ENCODE measurements around the gene CLIC2.

DNA sequence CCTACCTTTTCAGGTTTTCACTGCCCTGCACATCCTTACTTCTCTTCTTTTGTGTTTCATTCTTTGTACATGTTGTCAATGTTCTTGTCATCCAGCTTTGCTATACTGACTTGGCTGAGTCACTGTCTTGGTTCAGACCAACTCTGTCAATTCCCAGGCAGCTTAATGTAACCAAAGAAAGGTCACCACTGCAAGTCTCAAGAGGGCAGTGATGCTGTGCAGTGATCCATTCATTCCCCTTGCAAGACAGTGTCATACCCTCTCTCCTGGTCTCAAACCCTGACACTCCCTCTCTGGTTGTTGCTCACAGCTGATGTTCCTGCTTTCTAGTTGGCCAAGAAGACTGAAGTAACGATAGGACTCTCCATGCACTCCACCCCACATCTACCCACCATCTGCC is 87.7 kb downstream of the CLIC2 start:
- TF ChIP-seq, protein P1, sequence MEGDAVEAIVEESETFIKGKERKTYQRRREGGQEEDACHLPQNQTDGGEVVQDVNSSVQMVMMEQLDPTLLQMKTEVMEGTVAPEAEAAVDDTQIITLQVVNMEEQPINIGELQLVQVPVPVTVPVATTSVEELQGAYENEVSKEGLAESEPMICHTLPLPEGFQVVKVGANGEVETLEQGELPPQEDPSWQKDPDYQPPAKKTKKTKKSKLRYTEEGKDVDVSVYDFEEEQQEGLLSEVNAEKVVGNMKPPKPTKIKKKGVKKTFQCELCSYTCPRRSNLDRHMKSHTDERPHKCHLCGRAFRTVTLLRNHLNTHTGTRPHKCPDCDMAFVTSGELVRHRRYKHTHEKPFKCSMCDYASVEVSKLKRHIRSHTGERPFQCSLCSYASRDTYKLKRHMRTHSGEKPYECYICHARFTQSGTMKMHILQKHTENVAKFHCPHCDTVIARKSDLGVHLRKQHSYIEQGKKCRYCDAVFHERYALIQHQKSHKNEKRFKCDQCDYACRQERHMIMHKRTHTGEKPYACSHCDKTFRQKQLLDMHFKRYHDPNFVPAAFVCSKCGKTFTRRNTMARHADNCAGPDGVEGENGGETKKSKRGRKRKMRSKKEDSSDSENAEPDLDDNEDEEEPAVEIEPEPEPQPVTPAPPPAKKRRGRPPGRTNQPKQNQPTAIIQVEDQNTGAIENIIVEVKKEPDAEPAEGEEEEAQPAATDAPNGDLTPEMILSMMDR (IDR thresholded peaks at IDR 0.05) = no peak
- TF ChIP-seq POLR2AphosphoS5 (IDR thresholded peaks at IDR 0.05) = no peak

Measured in prostate gland (tissue), 2 donors.